MCF 10A (cell line): Measurements from ENCODE around the gene MRPL38. TPM values are rescaled to one million over a fixed set of nuclear protein-coding genes. Genes with fewer than 3 reads are reported as not detected.

ENCODE experiments used
- BruUV-seq: library from RNA; stranded (reverse); fragments of 400-500 nt; replicated peaks from 2 replicates; lab custom pipeline; 2021; lab: Mats Ljungman, UMichigan
- CTCF ChIA-PET: fragments of 300-600 bp; sonication (Branson Sonifier 250); formaldehyde crosslinking; extraction: SDS; loops from one replicate; lab custom pipeline; 2021; ENCODE audit warnings: antibody characterized with exemption, inconsistent platforms; lab: Yijun Ruan, JAX
- POLR2A ChIA-PET: fragments of 300-600, 350-650 bp; sonication (Branson Sonifier 250); formaldehyde crosslinking; extraction: SDS; loops from one replicate; lab custom pipeline; 2020; ENCODE audit warnings: antibody characterized with exemption, inconsistent platforms; lab: Yijun Ruan, JAX
- DNase-seq: peaks from one replicate; pipeline ENCODE4 v3.0.0-alpha.2; 2018; ENCODE audit not compliant: unreplicated experiment
- H3K27ac Mint-ChIP-seq: one replicate; pipeline ENCODE4 v1.8.0; 2022; ENCODE audit warnings: mild to moderate bottlenecking, low read depth, mixed read lengths; ENCODE audit not compliant: unreplicated experiment
- H3K27me3 Mint-ChIP-seq: one replicate; pipeline ENCODE4 v1.8.0; 2022; ENCODE audit warnings: mixed read lengths; ENCODE audit not compliant: insufficient read depth, unreplicated experiment
- H3K36me3 Mint-ChIP-seq: one replicate; pipeline ENCODE4 v1.8.0; 2022; ENCODE audit warnings: mild to moderate bottlenecking, moderate library complexity, mixed read lengths; ENCODE audit not compliant: insufficient read depth, unreplicated experiment
- H3K4me1 Mint-ChIP-seq: one replicate; pipeline ENCODE4 v1.8.0; 2022; ENCODE audit warnings: mixed read lengths; ENCODE audit not compliant: insufficient read depth, unreplicated experiment
- H3K4me3 Mint-ChIP-seq: one replicate; pipeline ENCODE4 v1.8.0; 2022; ENCODE audit warnings: mild to moderate bottlenecking, moderate library complexity, mixed read lengths; ENCODE audit not compliant: unreplicated experiment
- H3K9me3 Mint-ChIP-seq: one replicate; pipeline ENCODE4 v1.8.0; 2022; ENCODE audit warnings: mixed read lengths; ENCODE audit not compliant: unreplicated experiment
- intact Hi-C: fragments of 100-400 bp; cut with micrococcal nuclease; formaldehyde crosslinking; loops from 2 replicates; pipeline ENCODE4 v1.14.1; 2022
- total RNA-seq: library from RNA; stranded (reverse); gene quantifications from 2 replicates; pipeline ENCODE4 v1.2.3, GENCODE V29; 2022
- TF ChIP-seq, protein P1 (sequence below): fragments of 200-600 bp; IDR thresholded peaks from one replicate; pipeline ENCODE4 v1.8.0; 2022; ENCODE audit warnings: antibody characterized with exemption, mild to moderate bottlenecking; ENCODE audit not compliant: unreplicated experiment

MRPL38 gene
- total RNA-seq, 1 experiment from 2014 or later, result 111 TPM

DNA sequence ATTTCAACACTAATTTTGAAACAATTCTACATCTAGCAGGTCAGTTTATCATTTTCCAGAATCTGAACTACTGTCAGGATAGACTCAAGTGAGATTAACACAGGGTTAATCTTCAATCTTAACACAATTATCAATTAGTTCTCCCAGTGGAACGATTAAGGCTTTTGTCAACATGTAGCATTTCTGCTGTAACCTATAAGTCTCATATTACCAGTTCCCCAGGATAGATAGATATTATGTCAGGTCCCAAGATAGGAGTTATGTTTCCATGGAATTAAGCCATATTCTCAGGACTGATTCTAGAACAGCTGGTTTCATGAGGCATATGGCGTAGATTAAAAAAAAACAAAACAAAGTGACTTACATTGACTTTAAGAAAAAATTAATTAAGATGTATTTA lies 40.5 kb upstream of the MRPL38 start:
- POLR2A ChIA-PET, result interaction anchor here (0.5 kb wide), 1 partner anchor 126 kb away, joined by 3 read pairs; no protein-coding TSS in a partner anchor
- H3K27me3 Mint-ChIP-seq, result no peaks in the 10 kb centered on the region
- H3K36me3 Mint-ChIP-seq, result peaks cover 40% of the 10 kb centered on the region
- BruUV-seq, result no TSS peak
- no peak overlapping the region for H3K27ac Mint-ChIP-seq
- no peaks in the 10 kb centered on the region for H3K9me3 Mint-ChIP-seq
- H3K4me1 Mint-ChIP-seq, result peaks cover 10% of the 10 kb centered on the region
- intact Hi-C loops, result no loop called here
- CTCF ChIA-PET, result interaction anchor here (0.6 to 1.2 kb wide), 2 partner anchors 35 to 61 kb away, joined by 3 to 4 read pairs; no protein-coding TSS in a partner anchor
- TF ChIP-seq, protein P1, sequence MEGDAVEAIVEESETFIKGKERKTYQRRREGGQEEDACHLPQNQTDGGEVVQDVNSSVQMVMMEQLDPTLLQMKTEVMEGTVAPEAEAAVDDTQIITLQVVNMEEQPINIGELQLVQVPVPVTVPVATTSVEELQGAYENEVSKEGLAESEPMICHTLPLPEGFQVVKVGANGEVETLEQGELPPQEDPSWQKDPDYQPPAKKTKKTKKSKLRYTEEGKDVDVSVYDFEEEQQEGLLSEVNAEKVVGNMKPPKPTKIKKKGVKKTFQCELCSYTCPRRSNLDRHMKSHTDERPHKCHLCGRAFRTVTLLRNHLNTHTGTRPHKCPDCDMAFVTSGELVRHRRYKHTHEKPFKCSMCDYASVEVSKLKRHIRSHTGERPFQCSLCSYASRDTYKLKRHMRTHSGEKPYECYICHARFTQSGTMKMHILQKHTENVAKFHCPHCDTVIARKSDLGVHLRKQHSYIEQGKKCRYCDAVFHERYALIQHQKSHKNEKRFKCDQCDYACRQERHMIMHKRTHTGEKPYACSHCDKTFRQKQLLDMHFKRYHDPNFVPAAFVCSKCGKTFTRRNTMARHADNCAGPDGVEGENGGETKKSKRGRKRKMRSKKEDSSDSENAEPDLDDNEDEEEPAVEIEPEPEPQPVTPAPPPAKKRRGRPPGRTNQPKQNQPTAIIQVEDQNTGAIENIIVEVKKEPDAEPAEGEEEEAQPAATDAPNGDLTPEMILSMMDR, result no peak
- no peak for DNase-seq
- no peak overlapping the region for H3K4me3 Mint-ChIP-seq

DNA sequence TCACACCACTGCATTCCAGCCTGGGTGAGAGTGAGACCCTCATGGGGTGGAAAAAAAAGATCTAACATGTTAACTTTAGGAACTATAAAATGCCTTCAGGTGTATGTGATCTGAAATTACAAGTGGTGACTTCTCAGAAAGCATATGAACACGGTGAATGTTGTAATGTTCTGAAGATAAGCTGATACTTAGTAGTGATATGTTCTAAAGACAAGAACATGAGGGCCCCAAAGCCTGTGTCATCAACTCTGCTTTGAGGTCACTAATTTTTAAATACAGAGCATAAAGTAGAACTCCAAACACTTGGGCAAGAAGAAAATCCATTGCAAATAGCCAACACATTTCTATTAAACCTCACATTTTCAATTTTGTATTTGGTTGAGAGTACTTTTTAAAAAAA lies 38.8 kb upstream of the MRPL38 start:
- no peak for DNase-seq
- Mint-ChIP-seq H3K4me3 (no peak overlapping the region), H3K9me3 (no peaks in the 10 kb centered on the region), H3K4me1 (peaks cover 10% of the 10 kb centered on the region), H3K27ac (no peak overlapping the region), H3K27me3 (no peaks in the 10 kb centered on the region), H3K36me3 (peaks cover 22% of the 10 kb centered on the region)
- TF ChIP-seq, protein P1, result no peak
- intact Hi-C loops, result loop anchor here (5.0 kb wide), 1 partner anchor 34 kb away; the partner anchor contains the start of genes ACOX1 and TEN1
- POLR2A ChIA-PET, result interaction anchor here (0.7 kb wide), 1 partner anchor 50 kb away, joined by 3 read pairs; no protein-coding TSS in a partner anchor
- CTCF ChIA-PET, result interaction anchor here (0.7 to 1.6 kb wide), 2 partner anchors 38 to 199 kb away, joined by 4 read pairs; partner anchors contain the start of gene MRPL38
- BruUV-seq, result no TSS peak

DNA sequence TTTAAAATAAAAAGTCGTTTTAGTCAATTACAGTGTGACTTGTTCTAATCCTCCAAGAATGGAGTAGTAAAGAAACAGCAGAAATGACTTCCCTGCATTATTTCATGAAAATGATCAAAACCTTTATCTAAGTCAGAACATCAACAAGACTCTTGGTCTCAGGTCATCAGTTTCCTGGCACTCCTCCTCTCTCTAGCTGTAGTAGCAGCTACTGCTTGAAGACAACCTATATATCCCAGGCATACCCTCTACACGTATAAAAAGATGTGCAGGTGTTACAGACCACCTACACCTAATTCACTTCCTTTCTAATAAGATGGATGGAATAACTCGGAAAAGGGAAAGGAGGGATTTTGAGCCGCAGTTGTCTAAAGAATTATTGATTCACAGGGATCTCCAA lies 37.8 kb upstream of the MRPL38 start:
- intact Hi-C loops, result loop anchor here (5.0 kb wide), 1 partner anchor 35 kb away; the partner anchor contains the start of genes ACOX1 and TEN1
- Mint-ChIP-seq H3K27ac (peak overlapping the region; percentile 49), H3K4me3 (no peak overlapping the region), H3K36me3 (peaks cover 17% of the 10 kb centered on the region), H3K9me3 (no peaks in the 10 kb centered on the region), H3K4me1 (peaks cover 10% of the 10 kb centered on the region), H3K27me3 (no peaks in the 10 kb centered on the region)
- ChIA-PET POLR2A (no interaction called here), CTCF (interaction anchor here (0.7 kb wide), 1 partner anchor 200 kb away, joined by 4 read pairs; no protein-coding TSS in a partner anchor)
- TF ChIP-seq, protein P1, result no peak
- BruUV-seq, result no TSS peak
- DNase-seq, result no peak

DNA sequence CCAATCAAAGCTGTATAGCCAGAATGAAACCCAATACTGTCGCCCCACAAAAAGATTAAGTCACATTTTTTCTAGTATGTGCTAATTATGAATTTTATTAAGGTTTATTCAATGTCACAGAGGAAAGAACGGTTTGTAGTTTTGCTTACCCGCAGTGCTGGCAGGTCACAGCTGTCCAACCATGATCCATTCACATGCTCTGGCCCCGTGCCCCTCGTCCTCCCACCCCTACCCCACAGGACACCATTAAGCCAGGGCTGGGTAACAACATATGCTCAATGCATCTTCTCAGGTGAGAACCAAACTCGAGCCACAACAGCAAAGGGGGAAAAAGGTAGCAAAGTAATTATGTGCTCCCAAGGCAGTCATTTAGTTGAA lies 36.7 kb upstream of the MRPL38 start:
- peaks cover 6% of the 10 kb centered on the region for H3K36me3 Mint-ChIP-seq
- intact Hi-C loops, result loop anchor here (5.0 kb wide), 1 partner anchor 36 kb away; the partner anchor contains the start of genes ACOX1 and TEN1
- TF ChIP-seq, protein P1, result no peak
- H3K4me1 Mint-ChIP-seq, result peaks cover 10% of the 10 kb centered on the region
- H3K4me3 Mint-ChIP-seq, result peak overlapping the region; percentile 78
- BruUV-seq, result no TSS peak
- H3K9me3 Mint-ChIP-seq, result no peaks in the 10 kb centered on the region
- POLR2A ChIA-PET, result interaction anchor here (0.6 to 1.3 kb wide), 12 partner anchors 8 to 158 kb away, joined by 3 to 9 read pairs (median 4); partner anchors contain the start of genes ACOX1, TEN1 and WBP2
- H3K27me3 Mint-ChIP-seq, result no peaks in the 10 kb centered on the region
- no peak for DNase-seq
- CTCF ChIA-PET, result interaction anchor here (0.8 to 3.3 kb wide), 2 partner anchors 64 to 72 kb away, joined by 3 to 9 read pairs; no protein-coding TSS in a partner anchor
- peak overlapping the region; percentile 74 for H3K27ac Mint-ChIP-seq
